Activated CD4-positive, alpha-beta T cell treated with anti-CD3 and anti-CD28 coated beads, Interleukin-2, amount 50 U/mL, for 4 hours (primary cell): ENCODE measurements around the gene TMEM91.
A peak's percentile ranks its signal among the peaks of the same experiment; 100 is the strongest.

Experiments
- DNase-seq, 2 experiments: peaks; one replicate each; pipeline ENCODE4 v3.0.0-alpha.2; 2020

The TMEM91 gene

DNA sequence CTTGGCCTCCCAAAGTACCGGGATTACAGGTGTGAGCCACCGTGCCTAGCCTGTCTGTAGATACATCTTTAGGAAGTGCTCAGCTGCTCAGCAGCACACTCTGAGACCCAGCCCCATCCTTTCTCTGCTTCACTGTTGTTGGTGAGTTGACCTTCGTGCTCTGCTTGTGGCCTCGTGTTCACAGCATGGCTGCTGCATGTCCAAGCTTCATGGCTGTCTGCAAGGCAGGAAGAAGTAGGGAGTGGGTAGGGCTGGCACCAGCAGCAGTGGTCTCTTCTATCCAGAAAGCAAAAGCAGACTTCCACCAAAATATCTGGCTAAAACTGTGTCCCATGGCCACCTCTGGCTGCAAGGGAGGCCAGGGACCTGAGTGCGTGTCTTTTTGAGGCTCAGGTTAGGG lies 36.6 kb downstream of the TMEM91 start:
- DNase-seq = no peak

DNA sequence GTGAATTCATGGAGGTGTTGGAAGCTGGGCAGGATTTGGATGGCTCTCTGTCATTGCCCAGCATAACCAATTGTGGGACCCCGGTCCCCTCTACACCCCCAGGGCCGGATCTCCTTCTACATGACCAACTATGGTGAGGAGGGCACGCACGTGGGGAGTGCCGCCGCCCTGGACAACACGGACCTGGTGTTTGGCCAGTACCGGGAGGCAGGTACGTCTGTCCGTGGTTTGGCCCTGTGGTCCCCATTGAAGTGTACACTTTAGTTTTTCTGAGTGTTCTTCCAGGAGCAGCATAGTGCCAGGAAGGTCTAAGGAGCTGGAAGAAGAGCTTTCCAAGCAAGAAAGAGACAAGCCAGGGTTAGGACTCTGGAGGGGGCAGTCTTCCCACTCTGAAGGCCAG lies 37.6 kb downstream of the TMEM91 start:
- no peak for DNase-seq

DNA sequence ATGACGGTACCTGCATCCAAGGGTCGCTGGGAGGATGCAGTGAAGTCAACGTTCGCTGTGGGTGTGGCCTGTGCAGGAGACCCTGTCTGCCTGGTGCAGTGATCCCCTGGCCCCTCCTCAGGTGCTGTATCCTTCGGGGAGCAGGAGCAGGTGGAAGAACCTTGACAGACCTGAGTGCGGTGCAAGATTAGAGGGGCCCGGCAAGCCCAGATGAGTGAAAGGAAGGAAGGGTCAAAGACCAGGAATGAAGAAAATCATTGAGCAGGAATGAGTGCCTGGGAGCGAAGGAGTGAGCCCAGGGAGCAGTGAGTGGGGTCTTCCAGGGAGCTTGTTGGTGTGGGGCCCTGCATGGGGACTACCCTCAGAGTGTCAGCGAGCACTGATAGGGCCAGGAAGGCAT lies 38.1 kb downstream of the TMEM91 start:
- DNase-seq = no peak

DNA sequence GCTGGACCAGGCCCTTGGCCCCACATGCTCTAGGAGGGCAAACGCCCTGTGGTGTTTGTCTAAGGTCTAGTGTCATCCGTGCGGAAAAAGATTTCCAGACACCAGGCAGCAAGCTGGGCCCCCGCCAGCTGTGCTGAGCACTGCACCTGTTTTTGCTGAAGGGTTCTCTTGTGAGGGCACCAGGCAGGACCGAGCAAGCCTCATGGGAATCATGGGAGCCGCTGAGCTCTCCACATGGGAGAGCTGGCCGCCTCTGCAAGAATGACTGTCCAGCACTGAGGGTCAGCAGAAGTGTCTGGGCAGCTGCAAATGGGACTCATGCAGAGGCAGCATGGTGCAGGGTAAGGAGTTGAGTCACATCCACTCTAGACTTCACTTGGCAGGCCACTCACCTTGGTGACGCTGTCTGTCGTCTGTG lies 38.8 kb downstream of the TMEM91 start:
- DNase-seq = no peak

DNA sequence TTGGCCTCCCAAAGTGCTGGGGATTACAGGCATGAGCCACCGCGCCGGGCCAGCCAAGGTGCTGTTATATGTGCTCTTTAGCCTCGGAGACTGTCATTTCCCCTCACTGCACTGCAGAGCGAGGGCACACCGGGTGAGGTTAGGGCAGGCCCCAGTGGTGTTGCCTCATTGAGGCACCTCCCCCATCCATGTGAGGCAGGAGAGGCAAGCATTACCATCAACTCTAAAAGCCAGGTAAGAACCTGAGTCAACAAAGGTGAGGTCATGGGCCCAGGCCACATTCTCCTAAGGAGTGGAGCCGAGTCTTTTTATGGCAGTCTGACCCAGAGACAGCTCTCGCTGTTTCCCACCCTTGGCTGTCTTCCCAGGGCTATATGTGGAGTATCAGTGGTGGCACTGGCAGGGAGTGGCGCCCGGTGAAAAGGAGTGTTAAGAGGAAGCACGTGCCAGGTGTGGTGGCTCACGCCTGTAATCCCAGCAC lies 39.9 kb downstream of the TMEM91 start:
- no peak for DNase-seq

DNA sequence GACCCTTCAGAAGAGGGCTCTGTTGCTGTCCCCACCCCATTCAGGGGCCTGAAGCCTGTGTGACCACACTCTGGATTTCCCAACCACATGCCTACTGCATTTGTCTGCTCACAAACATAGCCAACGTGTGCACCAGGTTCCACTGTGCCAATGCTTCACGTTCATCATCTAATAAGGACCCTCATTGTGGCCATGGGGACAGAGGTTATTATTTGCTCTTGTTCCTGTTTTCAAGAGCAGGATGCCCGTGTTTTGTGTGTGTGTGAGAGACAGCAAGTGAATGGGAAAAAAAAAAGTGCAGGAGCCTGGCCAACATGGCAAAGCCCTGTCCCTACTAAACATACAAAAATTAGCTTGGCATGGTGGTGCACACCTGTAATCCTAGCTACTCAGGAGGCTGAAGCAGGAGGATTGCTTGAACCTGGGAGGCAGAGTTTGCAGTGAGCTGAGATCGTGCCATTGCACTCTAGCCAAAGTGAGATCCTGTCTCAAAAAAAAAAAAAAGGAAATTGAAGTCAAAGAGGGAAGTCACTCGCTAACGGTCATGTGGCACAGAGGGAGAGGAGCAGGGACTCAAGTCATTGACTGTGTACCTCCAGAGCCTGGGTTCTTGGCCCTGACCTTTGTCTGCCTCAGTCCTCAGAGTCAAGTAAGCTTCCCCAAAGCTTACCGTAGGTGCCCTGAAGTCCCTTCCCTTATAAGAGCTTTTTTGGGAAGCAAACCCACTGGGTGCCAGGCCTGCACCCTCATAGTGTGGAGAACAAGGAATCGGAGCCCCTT lies 44.0 kb downstream of the TMEM91 start:
- DNase-seq = no peak

DNA sequence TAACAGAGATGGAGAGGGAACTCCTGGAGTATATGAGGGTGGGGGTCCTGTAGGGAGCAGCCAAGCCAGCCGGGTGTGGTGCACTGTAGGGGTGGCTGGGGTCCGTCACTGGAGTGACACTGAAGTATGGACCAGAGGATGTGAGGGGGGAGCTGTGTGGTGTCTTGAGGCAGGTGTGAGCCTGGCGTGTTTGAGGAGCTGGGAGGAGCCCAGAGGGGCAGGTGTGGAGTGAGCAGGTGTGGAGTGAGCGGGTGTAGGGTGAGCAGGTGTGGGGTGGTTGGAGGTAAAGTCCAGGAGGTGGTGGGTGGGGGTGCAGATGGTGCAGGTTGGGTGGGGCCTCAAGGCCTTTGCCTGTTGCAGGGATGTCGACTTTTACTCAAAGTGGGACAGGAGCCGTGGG lies 45.0 kb downstream of the TMEM91 start:
- no peak for DNase-seq

DNA sequence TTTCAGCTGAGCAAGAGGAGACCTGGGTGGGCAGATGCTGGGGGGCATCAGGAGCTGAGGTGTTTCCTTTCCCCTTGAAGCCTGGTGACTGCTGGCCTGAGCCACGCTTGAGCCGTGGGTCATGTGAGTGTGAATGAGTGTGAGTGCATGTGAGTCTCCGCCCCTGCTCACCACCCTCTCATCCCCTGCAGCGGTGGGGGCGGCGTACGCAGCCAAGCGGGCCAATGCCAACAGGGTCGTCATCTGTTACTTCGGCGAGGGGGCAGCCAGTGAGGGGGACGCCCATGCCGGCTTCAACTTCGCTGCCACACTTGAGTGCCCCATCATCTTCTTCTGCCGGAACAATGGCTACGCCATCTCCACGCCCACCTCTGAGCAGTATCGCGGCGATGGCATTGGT lies 45.6 kb downstream of the TMEM91 start:
- DNase-seq = no peak

DNA sequence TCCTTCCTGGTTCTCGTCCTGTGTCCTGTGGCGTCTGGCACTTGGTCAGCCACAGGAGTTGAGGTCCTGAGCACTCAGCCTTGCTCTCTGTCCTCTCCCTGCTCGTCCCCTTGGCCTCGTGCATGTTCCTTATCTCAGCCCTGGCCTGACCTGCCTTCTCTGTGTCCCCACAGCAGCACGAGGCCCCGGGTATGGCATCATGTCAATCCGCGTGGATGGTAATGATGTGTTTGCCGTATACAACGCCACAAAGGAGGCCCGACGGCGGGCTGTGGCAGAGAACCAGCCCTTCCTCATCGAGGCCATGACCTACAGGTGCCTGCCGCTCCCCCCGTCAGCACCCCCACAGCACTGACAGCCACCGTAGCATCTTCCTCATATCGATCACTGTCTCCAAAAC lies 46.1 kb downstream of the TMEM91 start:
- DNase-seq = no peak

DNA sequence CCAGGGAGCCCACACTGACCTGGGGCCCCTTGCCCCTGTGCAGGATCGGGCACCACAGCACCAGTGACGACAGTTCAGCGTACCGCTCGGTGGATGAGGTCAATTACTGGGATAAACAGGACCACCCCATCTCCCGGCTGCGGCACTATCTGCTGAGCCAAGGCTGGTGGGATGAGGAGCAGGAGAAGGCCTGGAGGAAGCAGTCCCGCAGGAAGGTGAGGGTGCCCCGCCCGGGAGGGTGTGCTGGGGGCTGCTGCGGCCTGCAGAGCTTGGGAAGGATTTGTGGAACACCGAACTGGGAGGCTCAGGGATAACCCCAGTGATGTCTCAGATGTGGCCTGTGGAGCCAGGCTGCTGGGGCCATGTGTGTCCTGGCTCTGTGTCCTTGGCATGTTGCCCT lies 46.6 kb downstream of the TMEM91 start:
- DNase-seq = no peak

DNA sequence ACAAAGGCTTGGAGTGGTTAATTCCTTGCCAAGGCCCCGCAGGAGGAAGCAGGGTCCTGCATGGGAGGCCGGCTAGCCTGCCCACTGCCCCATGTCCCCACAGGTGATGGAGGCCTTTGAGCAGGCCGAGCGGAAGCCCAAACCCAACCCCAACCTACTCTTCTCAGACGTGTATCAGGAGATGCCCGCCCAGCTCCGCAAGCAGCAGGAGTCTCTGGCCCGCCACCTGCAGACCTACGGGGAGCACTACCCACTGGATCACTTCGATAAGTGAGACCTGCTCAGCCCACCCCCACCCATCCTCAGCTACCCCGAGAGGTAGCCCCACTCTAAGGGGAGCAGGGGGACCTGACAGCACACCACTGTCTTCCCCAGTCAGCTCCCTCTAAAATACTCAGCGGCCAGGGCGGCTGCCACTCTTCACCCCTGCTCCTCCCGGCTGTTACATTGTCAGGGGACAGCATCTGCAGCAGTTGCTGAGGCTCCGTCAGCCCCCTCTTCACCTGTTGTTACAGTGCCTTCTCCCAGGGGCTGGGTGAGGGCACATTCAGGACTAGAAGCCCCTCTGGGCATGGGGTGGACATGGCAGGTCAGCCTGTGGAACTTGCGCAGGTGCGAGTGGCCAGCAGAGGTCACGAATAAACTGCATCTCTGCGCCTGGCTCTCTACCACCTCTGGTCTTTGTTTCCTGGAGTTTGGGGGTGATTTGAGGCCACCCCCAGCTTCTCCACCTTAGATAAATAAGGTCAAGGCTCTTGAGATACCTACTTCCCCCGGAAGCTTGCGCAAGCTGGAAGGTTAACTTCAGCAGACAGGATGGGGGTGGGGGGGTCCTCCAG lies 48.2 kb downstream of the TMEM91 start:
- no peak for DNase-seq

DNA sequence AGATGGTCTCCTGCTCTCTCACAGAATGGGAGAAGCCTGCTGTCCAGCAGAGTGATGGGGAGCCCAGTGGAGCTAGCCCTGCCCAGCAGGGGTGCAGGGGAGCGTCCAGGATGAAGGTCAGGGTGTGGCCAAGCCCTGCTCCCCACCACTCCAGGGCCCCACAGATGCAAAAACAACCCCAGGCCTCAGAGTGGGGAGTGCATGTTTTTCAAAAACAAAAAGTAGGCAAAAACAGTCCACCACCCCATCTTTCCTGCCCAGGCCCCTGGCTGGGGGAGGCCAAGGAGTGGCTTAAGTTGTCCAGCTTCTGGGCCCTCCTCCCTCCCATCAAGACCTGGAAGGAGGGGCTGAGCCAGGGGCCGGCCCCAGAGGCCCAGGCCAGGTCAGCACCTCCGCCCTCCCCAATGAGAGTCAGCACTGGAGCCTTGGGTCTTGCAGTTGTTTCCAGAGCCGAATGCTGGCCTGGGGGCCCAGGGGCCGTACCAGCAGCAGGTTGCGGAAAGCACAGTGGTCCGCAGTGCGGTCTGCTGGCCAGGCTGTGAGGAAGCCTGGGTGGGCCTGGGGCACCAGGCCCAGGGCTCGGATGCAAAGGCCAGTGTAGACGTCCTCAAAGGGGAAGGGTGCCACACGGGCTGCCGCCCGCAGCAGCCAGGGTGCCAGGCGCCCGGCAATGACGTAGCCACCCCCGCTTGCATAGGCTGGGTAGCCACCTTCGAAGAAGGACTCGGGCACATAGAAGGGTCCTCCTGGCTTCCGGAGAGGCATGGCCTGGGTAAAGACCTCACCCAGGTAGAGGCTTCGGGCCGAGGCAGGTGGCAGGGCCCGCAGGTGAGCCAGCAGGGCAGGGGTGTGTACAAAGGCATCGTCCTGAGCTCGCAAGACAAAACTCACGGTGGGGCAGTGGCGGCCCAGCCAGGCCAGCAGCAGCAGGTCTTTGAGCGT lies 49.1 kb downstream of the TMEM91 start:
- DNase-seq = no peak

DNA sequence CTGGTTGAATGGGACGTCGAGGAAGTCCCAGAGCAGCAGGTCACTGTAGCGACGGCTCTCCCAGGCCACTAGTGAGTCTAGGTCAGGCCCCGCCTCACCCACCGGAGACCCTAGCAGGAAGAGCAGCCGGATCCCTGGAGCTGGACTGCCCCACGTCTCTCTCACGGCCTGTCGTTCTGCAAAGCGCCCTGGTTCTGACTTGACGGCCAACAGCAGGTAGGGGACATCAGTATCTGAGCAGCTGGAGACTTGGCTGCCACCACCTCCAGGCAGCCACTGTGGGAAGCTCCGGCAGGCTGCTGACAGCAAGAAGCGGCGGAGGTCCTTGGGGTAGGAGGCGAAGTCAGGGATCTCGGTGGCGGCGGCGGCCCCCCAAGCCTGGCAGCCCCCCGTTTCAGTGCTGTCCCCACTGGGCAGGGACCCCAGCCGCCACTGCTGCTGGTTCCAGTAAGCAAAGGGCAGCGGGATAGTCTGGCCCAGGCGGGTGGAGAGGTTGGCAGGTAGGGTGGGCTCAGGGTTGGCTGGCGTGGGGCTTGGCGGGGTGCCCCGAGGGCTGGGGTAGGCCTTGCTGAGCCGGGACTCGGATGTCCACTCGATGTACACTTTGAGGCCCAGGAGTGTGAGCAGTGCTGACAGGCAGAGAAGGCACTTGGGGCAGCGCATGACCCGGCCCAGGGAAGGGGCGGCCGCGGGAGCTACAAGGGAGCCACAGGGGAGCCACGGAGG lies 49.9 kb downstream of the TMEM91 start:
- no peak for DNase-seq

DNA sequence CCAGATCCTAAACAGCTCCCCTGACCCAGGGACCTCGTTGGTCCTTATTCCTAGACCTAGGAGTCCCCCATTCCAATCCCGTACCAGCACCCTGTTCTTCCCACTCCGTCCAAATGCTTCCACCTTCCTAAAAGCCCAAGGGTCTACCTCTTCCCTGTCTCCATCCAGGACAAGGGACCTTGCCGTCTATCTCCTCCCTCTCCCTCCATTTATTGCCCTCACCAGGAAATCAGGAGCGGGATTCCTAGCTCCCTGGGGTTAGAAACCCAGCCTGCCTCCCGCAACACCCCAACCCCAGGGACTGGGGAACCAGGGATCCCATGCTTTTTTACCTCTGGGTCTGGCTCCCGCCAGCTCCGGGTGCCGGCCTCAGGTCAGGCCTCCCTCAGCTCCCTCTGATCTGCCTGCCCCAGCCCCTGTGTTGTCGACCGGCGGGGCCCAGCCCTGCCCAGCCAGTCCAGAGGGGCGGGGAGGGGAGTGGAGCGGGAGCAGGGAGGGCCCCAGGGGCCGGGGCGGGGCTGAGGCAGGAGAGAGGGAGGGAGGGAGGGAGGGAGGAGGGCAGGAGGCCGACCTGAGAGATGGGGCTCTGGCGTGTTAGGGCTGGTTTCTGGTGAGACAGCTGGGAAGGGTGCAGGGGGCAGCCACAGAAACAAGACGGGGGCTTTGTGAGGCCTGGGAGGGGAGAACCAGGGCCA lies 50.8 kb downstream of the TMEM91 start, which contains the start of gene B3GNT8:
B3GNT8 (minus strand) TSS at position 423 of the 695 bp plus-strand sequence. CDS start 596 bp downstream, outside the sequence.
- peak; percentile 23 to 28 for DNase-seq

DNA sequence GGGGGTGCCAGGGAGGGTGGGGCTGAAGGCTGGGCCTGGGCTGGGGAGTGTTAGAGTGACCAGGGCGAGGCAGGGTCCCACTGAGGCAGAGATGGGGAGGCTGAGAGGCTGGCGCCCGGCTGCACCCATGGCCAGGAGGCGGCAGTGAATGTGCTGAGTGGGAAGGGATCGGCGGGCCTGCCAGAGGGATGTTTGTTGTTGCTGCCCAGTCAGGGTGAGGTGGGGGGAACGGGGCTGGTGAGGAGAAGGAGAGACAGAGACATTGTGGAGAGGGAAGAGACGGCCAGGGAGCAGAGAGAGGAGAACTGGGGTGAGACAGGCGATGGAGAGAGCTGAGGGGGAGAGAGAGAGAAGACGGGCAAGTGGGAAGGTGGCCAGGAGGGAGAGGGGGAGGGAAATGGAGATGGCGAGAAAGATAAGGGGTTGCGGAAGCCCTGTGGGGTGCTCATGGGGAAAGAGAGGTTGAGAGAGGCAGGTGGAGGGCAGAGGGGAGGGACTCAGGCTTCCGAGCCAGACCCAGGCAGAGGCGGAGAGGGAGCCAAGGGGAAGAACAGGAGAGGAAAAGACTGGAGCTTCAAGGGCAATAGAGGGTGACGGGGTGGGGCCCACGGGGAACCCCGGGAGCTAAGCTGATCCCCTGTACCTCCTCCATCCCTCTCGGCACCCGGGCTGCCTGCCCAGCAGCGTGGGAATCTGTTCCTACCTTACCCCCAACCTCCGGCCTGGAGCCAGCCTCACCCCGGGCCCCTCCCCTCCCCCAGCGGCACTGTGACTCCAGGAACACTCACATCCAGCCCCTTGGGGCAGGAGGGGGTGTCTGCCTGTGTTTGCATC lies 51.5 kb downstream of the TMEM91 start:
- DNase-seq = peak; percentile 11 to 17

DNA sequence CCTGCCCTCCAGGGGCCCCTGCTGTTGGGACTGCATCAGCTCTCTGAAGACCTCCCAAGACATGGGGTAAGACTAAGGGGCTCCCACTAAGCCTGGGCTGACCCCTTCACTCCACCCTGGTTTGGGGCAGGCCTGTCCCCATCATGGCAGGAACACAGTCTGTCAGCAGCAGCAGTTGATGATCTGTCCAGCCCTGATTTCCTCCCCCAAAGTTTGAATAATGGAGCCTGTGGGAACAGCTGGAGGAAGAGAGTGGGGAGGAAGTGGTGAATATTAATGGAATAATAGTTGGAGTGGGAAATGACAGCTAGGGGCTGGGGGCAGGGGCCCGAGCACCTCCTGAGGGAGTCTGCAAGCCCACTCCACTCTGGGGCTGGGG lies 52.1 kb downstream of the TMEM91 start:
- DNase-seq = no peak

DNA sequence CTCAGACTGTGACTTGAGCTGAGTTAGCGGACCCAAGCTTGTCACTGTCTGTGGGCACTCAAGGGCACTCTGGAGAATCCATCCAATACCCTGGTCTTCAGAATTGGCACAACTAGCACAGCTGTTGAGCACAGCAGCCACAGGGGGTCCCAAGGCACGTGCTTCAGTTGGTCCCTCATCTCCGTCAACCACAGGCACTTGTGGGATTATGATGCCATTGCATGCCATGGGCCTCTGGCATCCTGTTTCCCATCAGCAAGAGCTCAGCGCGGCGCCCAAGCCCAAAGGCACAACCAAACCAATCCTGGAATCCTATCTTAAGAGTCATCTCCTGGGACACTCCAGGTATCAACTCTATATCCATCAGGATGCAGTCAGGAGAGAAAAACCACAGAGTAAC lies 54.6 kb downstream of the TMEM91 start:
- DNase-seq = no peak

DNA sequence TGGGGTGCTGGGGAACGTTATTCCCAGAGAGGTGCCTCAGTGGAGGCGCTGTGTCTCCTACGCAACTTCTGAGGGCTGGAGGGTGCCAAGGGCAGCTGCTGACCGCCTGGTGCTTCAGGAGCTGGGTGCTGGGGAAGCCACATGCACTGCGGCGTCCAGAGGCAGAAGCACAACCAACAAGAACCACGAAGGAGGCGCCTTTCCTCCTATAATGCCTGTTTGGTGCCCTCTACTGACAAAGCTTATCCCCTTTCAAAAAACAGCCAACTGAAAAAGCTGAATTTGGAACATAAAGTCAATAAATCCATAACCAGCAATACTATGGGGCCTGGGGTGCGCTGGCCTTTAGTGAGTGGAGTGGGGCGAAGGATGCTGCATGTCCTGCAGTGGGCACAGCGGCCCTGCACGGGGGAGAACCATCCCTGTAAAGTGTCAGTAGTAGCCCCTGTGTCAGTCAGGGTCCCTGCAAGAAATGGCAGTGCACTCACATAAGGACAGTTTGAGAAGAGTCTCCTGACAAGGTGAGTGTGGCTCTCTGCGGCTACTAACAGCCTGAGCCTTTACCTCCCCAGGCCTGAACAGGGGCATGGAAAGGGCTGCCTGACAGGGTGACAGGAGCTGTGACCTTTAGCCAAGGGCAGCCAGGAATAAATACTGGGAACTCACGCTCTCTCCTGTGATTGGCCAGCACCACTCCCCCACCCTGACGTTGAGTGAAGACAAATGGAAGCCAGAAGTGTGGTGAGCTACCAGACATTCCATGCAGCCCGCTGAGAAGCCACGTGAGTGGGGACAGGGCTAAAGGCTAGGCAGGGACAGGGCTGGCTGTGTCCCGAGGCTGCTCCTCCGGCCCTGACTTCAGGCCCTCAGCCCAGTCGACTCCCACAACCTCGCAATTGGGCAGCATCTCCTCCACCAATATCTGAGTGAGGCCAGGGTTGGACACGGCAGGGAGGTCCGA lies 55.4 kb downstream of the TMEM91 start:
- no peak for DNase-seq

DNA sequence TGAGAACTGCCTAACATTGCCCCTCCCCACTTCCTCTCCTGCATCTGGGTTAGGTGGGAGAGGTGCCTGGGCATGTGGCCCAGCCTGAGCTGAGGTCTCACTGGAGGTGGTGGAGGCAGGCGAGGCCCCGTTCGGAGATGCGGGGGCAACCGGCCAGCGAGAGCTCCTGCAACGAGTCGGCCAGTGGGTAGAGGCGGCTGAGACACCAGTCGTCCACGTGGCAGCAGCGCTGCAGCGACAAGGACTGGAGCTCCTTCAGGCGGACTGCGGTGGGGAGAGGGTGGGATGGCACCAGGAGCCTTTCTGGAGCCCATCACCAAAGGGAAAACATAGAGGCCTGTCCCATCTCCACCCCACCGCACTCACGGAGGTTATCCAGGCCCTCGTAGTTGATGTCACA lies 56.8 kb downstream of the TMEM91 start:
- DNase-seq = no peak
